Astrocyte of the spinal cord (primary cell): ENCODE measurements around the gene UBL3.

ENCODE experiments used
- DNase-seq: peaks from one replicate; pipeline ENCODE4 v3.0.0; 2011; ENCODE audit warnings: low read depth, low spot score
- H3K4me3 ChIP-seq: 2 replicates; pipeline ENCODE4 v1.5.1; 2011; ENCODE audit warnings: low read depth, mild to moderate bottlenecking, low read length, moderate library complexity
- in situ Hi-C: cut with HindIII; loops from 2 replicates; pipeline ENCODE4 v1.10.0; 2017; ENCODE audit warnings: low sequenced_read_pairs
- TF ChIP-seq, protein P1 (sequence below): IDR thresholded peaks from 2 replicates; pipeline ENCODE4 v1.5.1; 2012; ENCODE audit warnings: low read depth, mild to moderate bottlenecking, low read length, inconsistent platforms

The UBL3 gene

DNA sequence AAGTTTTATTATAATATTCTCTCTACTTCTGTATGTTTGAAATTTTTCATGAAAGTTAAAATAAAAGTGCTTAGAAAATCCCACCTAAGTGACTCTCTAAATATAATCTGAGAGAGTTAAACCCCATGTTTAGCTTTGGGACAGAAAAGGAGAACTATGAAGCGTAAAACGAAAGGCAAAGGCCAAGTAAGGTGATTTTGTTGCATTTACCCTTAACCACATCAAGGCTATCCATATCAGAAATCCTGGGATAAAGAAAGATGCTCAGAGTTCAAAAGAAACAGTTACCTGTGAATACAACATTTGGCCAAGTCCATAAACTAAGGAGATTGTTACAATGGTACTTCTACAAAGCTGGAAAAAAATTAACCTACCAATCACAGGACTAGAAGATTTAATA, 31.3 kb downstream of the UBL3 start:
- DNase-seq, result no peak
- in situ Hi-C loops, result no loop called here
- H3K4me3 ChIP-seq, result no peak overlapping the region
- TF ChIP-seq, protein P1, sequence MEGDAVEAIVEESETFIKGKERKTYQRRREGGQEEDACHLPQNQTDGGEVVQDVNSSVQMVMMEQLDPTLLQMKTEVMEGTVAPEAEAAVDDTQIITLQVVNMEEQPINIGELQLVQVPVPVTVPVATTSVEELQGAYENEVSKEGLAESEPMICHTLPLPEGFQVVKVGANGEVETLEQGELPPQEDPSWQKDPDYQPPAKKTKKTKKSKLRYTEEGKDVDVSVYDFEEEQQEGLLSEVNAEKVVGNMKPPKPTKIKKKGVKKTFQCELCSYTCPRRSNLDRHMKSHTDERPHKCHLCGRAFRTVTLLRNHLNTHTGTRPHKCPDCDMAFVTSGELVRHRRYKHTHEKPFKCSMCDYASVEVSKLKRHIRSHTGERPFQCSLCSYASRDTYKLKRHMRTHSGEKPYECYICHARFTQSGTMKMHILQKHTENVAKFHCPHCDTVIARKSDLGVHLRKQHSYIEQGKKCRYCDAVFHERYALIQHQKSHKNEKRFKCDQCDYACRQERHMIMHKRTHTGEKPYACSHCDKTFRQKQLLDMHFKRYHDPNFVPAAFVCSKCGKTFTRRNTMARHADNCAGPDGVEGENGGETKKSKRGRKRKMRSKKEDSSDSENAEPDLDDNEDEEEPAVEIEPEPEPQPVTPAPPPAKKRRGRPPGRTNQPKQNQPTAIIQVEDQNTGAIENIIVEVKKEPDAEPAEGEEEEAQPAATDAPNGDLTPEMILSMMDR, result no peak

DNA sequence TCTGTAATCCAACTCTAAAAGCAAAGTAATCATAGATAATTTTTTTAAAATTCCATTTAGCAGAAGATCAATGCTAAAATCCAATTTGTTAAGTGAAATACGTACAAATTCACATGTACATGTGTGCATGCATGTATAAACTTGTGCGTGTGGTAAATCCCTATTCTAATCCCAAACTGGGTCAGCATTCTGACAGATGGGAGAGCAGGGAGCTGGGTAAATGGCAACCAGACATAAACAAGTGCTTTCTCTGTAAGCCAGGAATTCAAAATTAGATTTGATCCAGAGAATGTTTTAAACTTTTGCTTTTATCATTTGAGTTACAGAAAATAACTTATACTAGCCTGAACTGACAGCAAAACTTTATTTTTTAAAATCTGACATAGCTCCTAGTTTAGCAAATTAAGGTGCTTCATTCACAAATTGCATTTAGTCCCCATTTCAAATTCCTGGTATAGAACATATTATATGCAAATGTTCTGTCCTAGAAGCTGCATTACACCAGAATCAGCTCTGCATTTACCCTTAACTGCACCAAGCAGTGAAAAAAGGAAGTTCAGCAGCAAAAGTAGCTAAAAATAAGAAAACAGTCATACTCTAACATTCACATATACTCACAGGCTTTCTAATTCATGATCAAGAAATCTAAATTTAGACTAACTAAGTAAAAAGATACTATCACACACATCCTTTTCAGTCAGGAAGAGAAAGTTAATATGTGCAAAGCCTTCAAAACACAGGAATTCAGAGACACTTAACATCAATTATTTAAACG, 32.6 kb downstream of the UBL3 start:
- TF ChIP-seq, protein P1, result no peak
- in situ Hi-C loops, result no loop called here
- no peak overlapping the region for H3K4me3 ChIP-seq
- no peak for DNase-seq

DNA sequence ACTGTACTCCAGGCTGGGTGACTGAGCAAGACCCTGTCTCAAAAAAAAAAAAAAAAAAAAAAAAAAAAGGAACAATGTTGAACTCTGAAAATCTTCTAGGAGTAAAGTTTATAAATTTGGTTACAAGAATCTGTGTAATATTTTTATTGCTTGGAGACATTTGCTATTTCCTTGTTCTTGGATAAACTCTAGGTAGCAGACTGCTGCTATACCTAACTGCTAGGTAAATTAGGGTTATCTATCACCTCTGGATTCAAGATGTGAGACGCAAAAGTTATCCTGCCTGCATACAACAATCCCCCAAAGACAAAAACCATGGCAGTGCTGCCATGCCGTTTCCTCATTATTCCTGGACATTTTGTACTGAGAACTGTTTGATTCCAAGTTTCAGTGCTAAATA, 33.7 kb downstream of the UBL3 start:
- in situ Hi-C loops, result no loop called here
- TF ChIP-seq, protein P1, result no peak
- no peak for DNase-seq
- no peak overlapping the region for H3K4me3 ChIP-seq

DNA sequence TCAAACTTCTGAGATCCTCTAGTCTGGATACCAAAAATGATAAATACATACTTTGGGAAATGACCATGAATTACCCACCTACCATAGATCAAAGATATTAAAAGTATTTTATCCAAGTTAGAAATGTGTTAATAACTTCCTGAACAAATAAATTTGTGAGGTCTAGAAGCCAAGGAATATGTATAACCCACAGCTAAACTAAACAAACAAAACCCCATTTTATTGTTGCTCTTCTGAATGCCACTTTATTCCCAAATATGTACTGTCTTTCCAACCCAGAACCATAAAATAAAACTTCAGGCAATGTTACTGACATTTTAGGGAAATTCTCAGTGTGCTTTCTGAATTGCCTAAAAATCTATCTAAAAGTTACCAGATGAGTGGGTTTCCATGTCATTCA, 35.1 kb downstream of the UBL3 start:
- H3K4me3 ChIP-seq, result no peak overlapping the region
- in situ Hi-C loops, result no loop called here
- TF ChIP-seq, protein P1, result no peak

DNA sequence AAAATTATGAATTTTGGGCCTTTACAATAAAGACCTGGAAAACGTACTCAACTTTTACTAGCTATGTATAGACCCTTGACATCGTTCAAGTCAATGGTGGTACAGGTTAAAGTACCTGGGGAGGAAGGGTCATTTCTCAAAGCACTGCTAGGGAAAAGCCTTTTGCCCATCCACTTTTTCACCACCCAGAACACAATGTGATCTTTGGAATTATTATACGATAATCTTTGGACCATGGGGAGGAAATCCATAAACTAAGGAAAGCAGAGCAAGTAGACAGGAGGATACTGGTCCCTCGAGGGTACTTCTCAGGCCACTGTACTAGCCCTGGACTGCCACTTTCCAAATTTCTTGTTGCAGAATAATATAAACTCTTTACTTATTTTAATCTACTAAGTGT, 39.5 kb downstream of the UBL3 start:
- H3K4me3 ChIP-seq, result no peak overlapping the region
- TF ChIP-seq, protein P1, result no peak
- no peak for DNase-seq
- in situ Hi-C loops, result no loop called here

More for the DNA sequence above, 35.1 kb downstream of the UBL3 start:
- no peak for DNase-seq

DNA sequence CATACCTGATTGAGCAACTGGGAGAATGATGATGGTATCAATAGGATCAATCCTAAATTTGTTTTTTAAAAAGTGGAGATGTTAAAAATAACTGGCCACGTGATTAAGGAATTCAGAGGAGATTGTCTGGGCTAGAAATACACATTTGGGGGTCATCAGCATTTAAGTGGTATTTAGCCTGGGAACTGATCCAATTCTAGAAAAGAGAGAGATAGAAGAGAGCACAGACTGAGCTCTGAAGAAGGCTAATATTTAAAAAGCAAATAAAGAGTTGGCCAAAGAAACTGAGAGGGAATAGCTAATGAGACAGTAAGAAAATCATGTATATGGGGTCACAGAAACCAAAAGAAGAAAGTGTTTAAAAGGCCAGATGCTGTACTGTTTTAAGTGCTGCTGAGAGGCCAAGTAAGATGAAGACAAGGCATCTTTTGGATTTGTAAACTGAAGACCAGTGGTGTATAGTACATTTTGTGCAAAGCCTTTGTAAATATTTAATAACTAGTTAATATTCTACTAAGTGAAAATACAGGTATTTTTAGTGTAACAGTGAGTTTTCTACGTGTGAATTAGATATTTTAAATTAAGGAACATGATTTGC, 40.2 kb downstream of the UBL3 start:
- TF ChIP-seq, protein P1, result no peak
- in situ Hi-C loops, result no loop called here
- DNase-seq, result no peak
- H3K4me3 ChIP-seq, result no peak overlapping the region
